Measurements from ENCODE around the gene ERBB4.

GRCh38 chr2:212195626-212196025 is 343.0 kb downstream of the ERBB4 start:
- TF ChIP-seq CTCF (IDR thresholded peaks at IDR 0.05) (no peak), POLR2A (IDR thresholded peaks at IDR 0.05) (no peak), POLR2AphosphoS5 (IDR thresholded peaks at IDR 0.05) (no peak), EP300 (IDR thresholded peaks at IDR 0.05; ENCODE audit: low read depth) (no peak)

Measured in transverse colon (tissue), 4 donors.